Activated CD4-positive, alpha-beta T cell treated with anti-CD3 and anti-CD28 coated beads, Interleukin-2, amount 50 U/mL, for 4 hours (primary cell): Measurements from ENCODE around the gene MILR1.
"Not testable (repeated sequence)": the region's sequence is repeated elsewhere in the genome, so short reads cannot be mapped to it uniquely, and the experiment has no call there.

ENCODE experiments used
- DNase-seq, 2 experiments: peaks; one replicate each; pipeline ENCODE4 v3.0.0-alpha.2; 2020

MILR1 gene

GRCh38 chr17:64477849-64478248 lies 28.9 kb downstream of the MILR1 start:
- DNase-seq: no peak

- no peak for DNase-seq
Measured at GRCh38 chr17:64480951-64481350, 32.0 kb downstream of the MILR1 start.

DNA sequence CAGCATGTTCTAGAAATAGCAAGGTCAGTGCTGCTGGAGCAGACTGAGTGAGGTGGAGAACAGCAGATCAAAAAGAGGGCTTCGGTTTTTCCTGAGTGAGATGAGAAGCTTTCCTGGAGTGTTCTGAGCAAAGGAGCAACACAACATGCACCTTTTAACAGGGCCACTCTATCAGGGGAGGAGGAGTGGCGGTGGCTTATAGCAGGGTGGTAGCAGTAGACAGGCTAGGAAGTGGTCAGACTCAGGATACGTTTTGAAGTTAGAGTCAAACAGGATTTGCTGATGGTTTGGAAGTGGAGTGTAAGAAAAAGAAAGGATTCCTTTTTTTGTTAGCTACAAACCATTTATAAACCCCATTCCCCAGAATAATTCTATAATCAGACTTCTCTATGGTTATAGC lies 35.5 kb downstream of the MILR1 start:
- no peak for DNase-seq

- no peak for DNase-seq
Measured at GRCh38 chr17:64488301-64488700, 39.4 kb downstream of the MILR1 start.

DNA sequence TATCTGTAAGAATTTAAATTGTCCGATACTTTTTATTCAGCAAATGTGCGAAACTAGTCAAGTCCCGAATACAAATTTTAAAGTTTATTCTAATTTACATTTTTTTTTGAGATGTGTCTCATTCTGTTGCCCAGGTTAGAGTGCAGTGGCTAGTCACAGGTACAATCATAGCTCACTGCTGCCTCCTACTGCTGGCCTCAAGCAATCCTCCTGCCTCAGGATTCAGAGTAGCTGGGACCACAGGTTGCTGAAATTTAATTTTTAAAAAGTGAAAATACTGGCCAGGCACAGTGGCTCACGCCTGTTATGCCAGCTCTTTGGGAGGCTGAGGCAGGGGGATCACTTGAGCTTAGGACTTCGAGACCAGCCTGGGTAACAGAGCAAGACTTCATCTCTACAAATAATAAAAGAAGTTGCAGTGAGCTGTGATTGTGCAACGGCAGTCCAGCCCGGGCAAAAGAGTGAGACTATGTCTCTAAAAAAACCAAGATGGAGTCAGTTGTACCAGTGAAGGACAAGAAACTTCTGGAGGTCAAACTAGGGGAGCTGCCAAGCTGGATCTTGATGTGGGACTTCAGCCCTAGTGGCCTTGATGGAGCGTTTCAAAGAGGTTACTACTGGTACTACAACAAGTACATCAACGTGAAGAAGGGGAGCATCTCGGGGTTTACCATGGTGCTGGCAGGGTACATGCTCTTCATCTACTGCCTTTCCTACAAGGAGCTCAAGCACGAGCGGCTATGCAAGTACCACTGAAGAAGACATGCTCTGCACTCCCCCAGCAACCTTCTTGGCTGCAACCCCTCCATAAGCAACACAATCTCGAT lies 42.3 kb downstream of the MILR1 start:
- DNase-seq: peak; percentile 35 to 42

DNA sequence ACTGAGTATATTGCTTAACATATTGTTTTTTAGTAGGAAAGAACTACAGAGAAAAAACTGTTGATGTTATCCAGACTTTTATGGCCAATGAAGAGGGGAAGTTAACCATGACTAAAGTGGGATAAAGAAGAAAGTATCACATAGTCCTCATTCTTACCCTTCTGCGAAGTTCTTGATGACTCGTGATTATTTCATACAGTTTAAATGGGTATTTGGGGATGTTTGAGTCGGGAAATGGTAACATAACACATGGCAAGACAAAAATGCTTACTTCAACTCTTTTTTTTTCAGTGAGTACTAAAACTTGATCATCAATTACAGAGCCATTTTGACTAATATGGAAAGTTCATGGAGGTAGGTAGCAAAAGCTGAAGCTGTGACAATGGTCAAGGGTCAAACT lies 43.1 kb downstream of the MILR1 start:
- DNase-seq: no peak

DNA sequence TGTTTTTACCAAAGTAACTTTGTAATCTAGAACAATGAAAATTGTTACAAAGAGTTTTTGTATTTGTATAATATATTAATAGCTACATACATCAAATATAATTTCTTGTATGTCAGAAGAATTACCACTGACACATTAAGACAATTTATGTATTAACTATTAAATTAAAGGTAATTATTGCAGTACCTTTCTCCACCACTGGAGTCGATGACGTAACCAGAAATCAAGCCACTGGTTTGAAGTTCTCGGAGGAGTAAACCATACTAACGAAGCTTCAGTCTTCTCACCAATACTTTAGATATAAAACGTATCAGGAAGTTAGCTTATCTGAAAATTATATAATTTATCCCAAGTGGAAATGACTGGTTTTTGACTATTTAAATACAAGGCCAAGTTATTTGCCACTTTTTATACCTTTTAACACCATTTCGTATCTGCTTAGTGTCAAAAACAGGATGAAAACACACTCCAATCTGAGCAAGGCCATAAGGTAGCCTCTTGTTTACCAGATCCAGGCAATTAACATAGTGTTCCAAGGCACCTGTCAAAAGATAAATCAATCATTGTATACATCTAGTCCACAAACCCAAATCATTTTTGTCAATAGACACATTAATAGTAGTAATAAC lies 43.7 kb downstream of the MILR1 start:
- DNase-seq: peak; percentile 8 to 13

- DNase-seq: no peak
Measured at GRCh38 chr17:64494121-64494520, 45.2 kb downstream of the MILR1 start.

DNA sequence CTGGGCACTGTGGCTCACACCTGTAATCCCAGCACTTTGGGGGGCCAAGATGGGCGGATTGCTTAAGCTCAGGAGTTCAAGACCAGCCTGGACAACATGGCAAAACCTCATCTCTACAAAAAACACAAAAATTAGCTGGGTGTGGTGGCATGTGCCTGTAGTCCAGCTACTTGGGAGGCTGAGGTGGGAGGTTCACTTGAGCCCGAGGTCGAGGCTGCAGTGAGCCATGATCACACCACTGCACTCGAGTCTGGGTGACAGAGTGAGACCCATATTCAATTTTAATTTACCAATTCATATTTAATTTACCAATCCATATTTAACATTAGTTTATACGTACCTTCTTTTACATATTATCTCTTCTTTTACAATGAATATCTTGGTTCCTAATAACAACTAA lies 46.4 kb downstream of the MILR1 start:
- not testable (repeated sequence) for DNase-seq

- peak in 1 of 2 experiments; percentile 1 for DNase-seq
Measured at GRCh38 chr17:64496348-64496785, 47.5 kb downstream of the MILR1 start.

DNA sequence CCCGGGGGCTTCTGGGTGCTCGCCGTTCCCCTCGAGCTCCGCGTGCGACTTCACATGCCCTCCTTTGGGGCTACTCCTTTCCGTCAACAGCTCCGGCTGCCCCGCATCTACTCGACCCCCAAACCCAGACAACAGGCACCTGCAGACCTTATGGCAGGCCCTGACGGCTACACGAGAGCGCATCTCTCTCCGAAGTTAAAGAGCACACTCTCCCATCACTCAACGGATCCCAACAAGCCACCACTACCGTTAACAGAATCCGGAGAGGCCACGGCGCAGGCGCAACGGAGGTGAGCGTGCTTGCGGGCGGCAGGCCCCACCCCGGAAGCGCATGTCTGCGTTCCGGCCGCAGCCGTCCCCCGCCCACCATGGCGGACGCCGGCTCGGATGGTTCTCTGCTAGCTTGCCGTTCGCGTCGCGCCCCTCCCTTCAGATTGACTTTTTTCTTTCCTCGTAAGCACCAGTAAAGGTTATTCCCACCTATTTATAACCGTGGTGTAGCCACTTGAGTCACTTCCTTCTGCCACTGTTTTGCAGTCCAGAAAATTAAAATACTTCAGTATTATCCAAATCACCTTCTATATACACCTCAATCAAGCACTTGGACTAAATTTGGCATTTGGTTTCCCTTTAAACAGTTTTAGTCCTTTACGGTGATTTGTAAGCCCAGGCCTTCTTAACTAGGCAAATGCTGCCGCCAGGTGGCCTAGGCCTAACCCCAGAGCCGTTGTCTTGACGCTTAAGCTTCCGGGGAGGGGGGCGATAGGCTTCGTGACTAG lies 48.1 kb downstream of the MILR1 start, which contains the start of gene POLG2:
Gene POLG2, minus strand, starts transcription at position 269 of the 779 bp plus-strand sequence. Its CDS starts 86 bp downstream, at position 183.
- DNase-seq: peak; percentile 92 to 93

- no peak for DNase-seq
Measured at GRCh38 chr17:64497565-64498035, 48.7 kb downstream of the MILR1 start.

- no peak for DNase-seq
Measured at GRCh38 chr17:64498308-64499203, 49.6 kb downstream of the MILR1 start.

- no peak for DNase-seq
Measured at GRCh38 chr17:64499805-64500486, 51.0 kb downstream of the MILR1 start.

- DNase-seq: no peak
Measured at GRCh38 chr17:64500487-64500859, 51.6 kb downstream of the MILR1 start.

DNA sequence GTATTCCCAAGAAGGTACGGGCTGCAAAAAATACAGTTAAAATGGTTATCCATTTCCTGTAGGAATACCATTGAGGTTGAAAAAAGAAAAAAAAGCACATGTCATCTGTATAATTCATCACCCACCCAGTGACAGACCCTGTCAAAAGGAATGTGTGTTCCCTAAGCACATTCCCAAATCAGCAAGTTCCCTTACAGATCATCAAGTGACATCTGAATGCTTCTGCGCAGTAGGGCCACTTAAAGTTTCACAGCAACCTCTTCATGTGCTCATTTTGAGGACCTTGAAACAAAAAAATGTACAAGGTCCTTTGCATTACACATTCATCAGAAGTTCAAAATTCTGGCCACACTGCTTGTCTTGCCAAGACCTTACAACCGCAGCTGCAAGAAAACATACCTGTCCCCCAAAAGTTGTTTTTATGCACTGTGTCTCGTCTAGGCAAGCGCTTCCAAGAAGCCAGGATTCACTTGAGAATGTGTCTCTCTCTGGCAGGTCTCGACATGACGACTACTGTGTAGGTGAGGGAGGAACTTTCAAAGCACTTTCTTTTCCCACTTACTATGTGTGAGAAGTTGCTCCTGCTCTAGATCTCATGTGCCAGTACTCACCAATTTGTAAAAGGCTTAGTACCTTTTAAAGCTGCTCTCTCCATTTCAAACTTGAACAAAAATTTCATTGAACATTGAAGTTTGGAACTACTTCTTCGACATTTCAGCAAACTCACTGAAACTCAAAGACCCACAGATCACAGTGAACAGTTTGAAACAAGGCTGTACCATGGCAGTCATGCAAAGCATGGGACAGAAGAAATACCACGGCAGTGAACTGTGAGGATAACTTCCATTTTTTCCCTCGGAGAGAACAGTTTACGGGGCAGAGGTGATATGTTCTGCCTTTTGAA lies 52.2 kb downstream of the MILR1 start:
- DNase-seq: no peak

DNA sequence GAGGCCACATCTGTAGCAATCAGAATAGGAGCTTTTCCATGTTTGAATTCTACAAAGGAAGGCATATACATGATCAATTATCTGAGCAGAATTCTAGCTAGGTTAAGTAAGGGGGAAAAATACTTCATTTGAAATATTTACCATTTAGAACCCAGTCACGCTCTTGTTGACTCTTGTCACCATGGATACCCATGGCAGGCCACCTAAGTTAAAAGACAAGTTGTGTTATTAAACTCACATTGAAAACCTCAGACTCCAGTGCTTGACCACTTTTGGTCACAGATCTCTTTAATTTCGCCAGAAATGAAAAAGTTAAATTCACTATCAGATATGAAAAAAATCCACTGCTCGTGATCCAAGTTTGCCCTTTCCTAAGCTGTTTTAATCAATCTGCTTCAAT lies 53.1 kb downstream of the MILR1 start:
- no peak for DNase-seq

GRCh38 chr17:64502809-64503208 lies 53.9 kb downstream of the MILR1 start:
- no peak for DNase-seq

GRCh38 chr17:64503341-64503740 lies 54.4 kb downstream of the MILR1 start:
- DNase-seq: no peak
